Hepatocyte (in vitro differentiated cells): ENCODE data around the gene CMSS1. TPM values are rescaled to one million over a fixed set of nuclear protein-coding genes. Genes with fewer than 3 reads are reported as not detected.

Experiments used
- DNase-seq: peaks from one replicate; pipeline ENCODE4 v3.0.0-alpha.2; 2016; ENCODE audit warnings: low spot score
- H2AFZ ChIP-seq: fragments of 200-600 bp; sonication (generic); 2 replicates; pipeline ENCODE4 v1.6.0; 2016; ENCODE audit warnings: antibody characterized with exemption, mild to moderate bottlenecking
- H3K27ac ChIP-seq: fragments of 200-600 bp; sonication (generic); 2 replicates; pipeline ENCODE4 v1.5.1; 2016; ENCODE audit warnings: mild to moderate bottlenecking
- H3K27me3 ChIP-seq: fragments of 200-600 bp; sonication (generic); 2 replicates; pipeline ENCODE4 v1.6.1; 2016
- H3K36me3 ChIP-seq: fragments of 200-600 bp; sonication (generic); replicated peaks from 2 replicates; pipeline ENCODE4 v1.5.1; 2016; ENCODE audit warnings: low read depth; ENCODE audit not compliant: insufficient read depth
- H3K4me1 ChIP-seq: fragments of 200-600 bp; sonication (generic); 2 replicates; pipeline ENCODE4 v1.5.1; 2016; ENCODE audit warnings: mild to moderate bottlenecking, moderate library complexity; ENCODE audit not compliant: insufficient read depth
- H3K4me2 ChIP-seq: fragments of 200-600 bp; sonication (generic); 2 replicates; pipeline ENCODE4 v1.6.0; 2016
- H3K4me3 ChIP-seq: fragments of 200-600 bp; sonication (generic); 2 replicates; pipeline ENCODE4 v1.5.1; 2016; ENCODE audit warnings: mild to moderate bottlenecking
- H3K79me2 ChIP-seq: fragments of 200-600 bp; sonication (generic); 2 replicates; pipeline ENCODE4 v1.6.0; 2017; ENCODE audit warnings: mild to moderate bottlenecking
- H3K9me2 ChIP-seq: fragments of 200-600 bp; sonication (generic); replicated peaks from 2 replicates; pipeline ENCODE4 v1.6.0; 2017; ENCODE audit warnings: mild to moderate bottlenecking; ENCODE audit not compliant: insufficient read depth
- H3K9me3 ChIP-seq: fragments of 200-600 bp; sonication (generic); 2 replicates; pipeline ENCODE4 v1.5.1; 2016; ENCODE audit warnings: low read depth, mild to moderate bottlenecking
- H4K20me1 ChIP-seq: fragments of 200-600 bp; sonication (generic); 2 replicates; pipeline ENCODE4 v1.6.0; 2016; ENCODE audit warnings: mild to moderate bottlenecking; ENCODE audit not compliant: insufficient read depth, poor library complexity, severe bottlenecking
- CTCF ChIP-seq: fragments of 200-600 bp; sonication (generic); IDR thresholded peaks from 2 replicates; pipeline ENCODE4 v1.5.1; 2016; ENCODE audit warnings: antibody characterized with exemption, mild to moderate bottlenecking; ENCODE audit not compliant: poor library complexity
- EZH2 ChIP-seq: fragments of 200-600 bp; sonication (generic); IDR thresholded peaks from 2 replicates; pipeline ENCODE4 v1.6.1; 2016; ENCODE audit warnings: antibody characterized with exemption, mild to moderate bottlenecking, borderline replicate concordance
- EZH2phosphoT487 ChIP-seq: fragments of 200-600 bp; sonication (generic); IDR thresholded peaks from one replicate; pipeline ENCODE4 v1.6.1; 2018; ENCODE audit warnings: antibody characterized with exemption, mild to moderate bottlenecking, low read depth, moderate library complexity; ENCODE audit not compliant: unreplicated experiment, severe bottlenecking
- WGBS: methylation state at CpG from one replicate; pipeline ENCODE4 v1.1.6; 2016; ENCODE audit warnings: low lambda C conversion rate; ENCODE audit errors: missing lambda C conversion rate; 5-methylcytosine and 5-hydroxymethylcytosine counted together
- polyA plus RNA-seq: library from polyadenylated mRNA; unstranded; fragments of >200 nt; fragmentation: Nextera tagmentation; extraction: Ambion mirVana; gene quantifications from 2 replicates; pipeline ENCODE4 v1.2.1, GENCODE V29; 2016
- total RNA-seq: library from RNA; depleted of rRNA; stranded (reverse); fragments of >200 nt; gene quantifications from 2 replicates; pipeline ENCODE4 v1.2.3, GENCODE V29; 2014

The CMSS1 gene
- total and polyA plus RNA-seq, 2 experiments from 2014 or later: 11.8 to 17.0 TPM

- Histone ChIP-seq H3K9me2 (no peaks in the 10 kb centered on the region), H3K27ac (no peak overlapping the region), H3K4me1 (peaks cover 50% of the 10 kb centered on the region), H3K4me2 (no peak overlapping the region), H3K27me3 (no peaks in the 10 kb centered on the region), H3K9me3 (no peaks in the 10 kb centered on the region), H2AFZ (no peak overlapping the region), H4K20me1 (no peaks in the 10 kb centered on the region), H3K4me3 (no peak overlapping the region), H3K36me3 (no peaks in the 10 kb centered on the region), H3K79me2 (no peaks in the 10 kb centered on the region)
- no peak for TF ChIP-seq EZH2
- WGBS: 91% methylated on average over 1 of the region's 1 CpG
- DNase-seq: no peak
These were observed 213.3 kb downstream of the CMSS1 start for GRCh38 chr3:100030914-100031425.

- H3K4me3 ChIP-seq: no peak overlapping the region
- no peaks in the 10 kb centered on the region for H3K27me3 ChIP-seq
- 48% methylated on average over 5 of the region's 5 CpGs for WGBS
- H2AFZ ChIP-seq: no peak overlapping the region
- peak overlapping the region; percentile 5 for H3K4me2 ChIP-seq
- H3K27ac ChIP-seq: peak overlapping the region; percentile 66
- H3K36me3 ChIP-seq: no peaks in the 10 kb centered on the region
- H4K20me1 ChIP-seq: no peaks in the 10 kb centered on the region
- no peak for TF ChIP-seq EZH2
- TF ChIP-seq EZH2phosphoT487: no peak
- H3K79me2 ChIP-seq: no peaks in the 10 kb centered on the region
- no peak for DNase-seq
- peaks cover 50% of the 10 kb centered on the region for H3K4me1 ChIP-seq
- no peaks in the 10 kb centered on the region for H3K9me3 ChIP-seq
- no peaks in the 10 kb centered on the region for H3K9me2 ChIP-seq
These were observed 214.6 kb downstream of the CMSS1 start for GRCh38 chr3:100032243-100032642.

DNA sequence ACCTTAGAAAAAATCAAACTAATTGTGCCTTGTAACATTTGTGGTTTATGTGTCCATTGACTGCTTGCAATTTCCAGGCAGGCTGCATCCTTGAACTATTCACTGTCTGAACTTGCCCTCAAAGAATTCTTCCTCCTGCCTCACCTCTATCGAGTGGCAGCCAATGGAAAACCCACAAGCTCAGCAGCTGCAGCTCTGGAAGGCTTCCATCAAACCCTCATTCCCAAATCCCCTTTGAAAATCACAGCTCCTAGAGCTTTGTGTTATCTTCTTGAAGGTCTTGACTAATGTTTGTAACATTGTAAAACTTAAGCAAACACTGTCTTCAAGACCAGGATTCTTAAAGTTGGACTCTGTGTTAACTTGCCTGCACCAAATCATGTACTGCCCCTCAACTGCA, 215.5 kb downstream of the CMSS1 start:
- Histone ChIP-seq H3K4me1 (peaks cover 50% of the 10 kb centered on the region), H3K27ac (peak overlapping the region; percentile 66), H2AFZ (no peak overlapping the region), H3K27me3 (no peaks in the 10 kb centered on the region), H3K9me3 (no peaks in the 10 kb centered on the region), H3K79me2 (no peaks in the 10 kb centered on the region), H3K36me3 (no peaks in the 10 kb centered on the region), H4K20me1 (no peaks in the 10 kb centered on the region), H3K4me2 (peak overlapping the region; percentile 29), H3K9me2 (no peaks in the 10 kb centered on the region), H3K4me3 (no peak overlapping the region)
- TF ChIP-seq EZH2phosphoT487: no peak
- TF ChIP-seq EZH2: no peak
- no peak for TF ChIP-seq CTCF
- 13% methylated on average over 1 of the region's 1 CpG for WGBS
- DNase-seq: peak; percentile 53

DNA sequence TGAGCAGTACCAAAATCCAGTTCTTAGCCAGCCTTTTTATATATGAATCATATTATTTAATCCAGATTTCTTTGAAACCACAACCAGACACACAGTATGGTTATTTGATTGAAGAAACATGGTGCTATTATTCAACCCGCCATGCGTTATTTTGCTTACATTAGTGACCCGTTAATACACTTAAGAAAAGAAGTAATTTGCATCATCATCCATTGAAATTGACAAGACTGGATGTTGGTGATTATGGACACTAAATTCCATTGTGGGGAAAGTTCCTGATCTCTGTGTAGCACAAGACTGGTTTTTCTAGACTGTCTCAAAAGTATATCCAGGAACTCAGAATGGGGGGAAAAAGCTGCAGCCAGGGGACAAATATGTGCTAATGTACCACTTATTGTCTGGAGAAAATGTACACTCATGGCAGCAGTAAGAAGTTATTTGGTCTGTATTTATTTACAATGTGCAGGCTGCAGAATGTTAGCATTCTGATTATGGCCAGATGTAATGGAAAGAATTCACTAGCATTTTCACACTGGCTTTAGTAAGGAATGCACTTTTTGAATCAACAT, 216.3 kb downstream of the CMSS1 start:
- Histone ChIP-seq H3K36me3 (no peaks in the 10 kb centered on the region), H3K9me2 (no peaks in the 10 kb centered on the region), H2AFZ (no peak overlapping the region), H3K4me3 (no peak overlapping the region), H3K27me3 (no peaks in the 10 kb centered on the region), H4K20me1 (no peaks in the 10 kb centered on the region), H3K4me1 (peaks cover 48% of the 10 kb centered on the region), H3K27ac (peak overlapping the region; percentile 66), H3K9me3 (no peaks in the 10 kb centered on the region), H3K79me2 (no peaks in the 10 kb centered on the region), H3K4me2 (peak overlapping the region; percentile 29)
- WGBS: 49% methylated on average over 3 of the region's 3 CpGs
- DNase-seq: no peak
- TF ChIP-seq EZH2 (no peak), CTCF (no peak), EZH2phosphoT487 (no peak)
